GM06990 (cell line): ENCODE results near the gene DHDH.
"Not testable (repeated sequence)": the region's sequence is repeated elsewhere in the genome, so short reads cannot be mapped to it uniquely, and the experiment has no call there.

Experiments used
- DNase-seq: peaks from one replicate; pipeline ENCODE4 v3.0.0-alpha.2; 2011; ENCODE audit not compliant: insufficient read length; ENCODE audit errors: extremely low read depth
- H3K27me3 ChIP-seq: replicated peaks from 2 replicates; pipeline ENCODE4 v1.6.0; 2011; ENCODE audit warnings: low read length; ENCODE audit not compliant: control insufficient read depth, insufficient read depth
- H3K36me3 ChIP-seq: 2 replicates; pipeline ENCODE4 v1.5.1; 2011; ENCODE audit warnings: low read length; ENCODE audit not compliant: control insufficient read depth, insufficient read depth
- H3K4me3 ChIP-seq: replicated peaks from 2 replicates; pipeline ENCODE4 v1.5.1; 2011; ENCODE audit warnings: low read depth, mild to moderate bottlenecking, control low read depth, low read length
- CTCF ChIP-seq: IDR thresholded peaks from 2 replicates; pipeline ENCODE4 v1.5.1; 2011; ENCODE audit warnings: low read length, control low read depth, mild to moderate bottlenecking, inconsistent platforms; ENCODE audit not compliant: insufficient read depth, poor library complexity, severe bottlenecking

Gene DHDH

GRCh38 chr19:48914181-48914580, 19.3 kb upstream of the DHDH start:
- H3K36me3 ChIP-seq = peaks cover 32% of the 10 kb centered on the region
- TF ChIP-seq CTCF = no peak
- no peaks in the 10 kb centered on the region for H3K27me3 ChIP-seq
- no peak for DNase-seq
- no peak overlapping the region for H3K4me3 ChIP-seq

- peaks cover 33% of the 10 kb centered on the region for H3K36me3 ChIP-seq
- H3K4me3 ChIP-seq = no peak overlapping the region
- DNase-seq = no peak
- no peaks in the 10 kb centered on the region for H3K27me3 ChIP-seq
- no peak for TF ChIP-seq CTCF
Observed at GRCh38 chr19:48915757-48916156, 17.7 kb upstream of the DHDH start.

GRCh38 chr19:48918071-48918470, 15.4 kb upstream of the DHDH start:
- no peak for DNase-seq
- H3K36me3 ChIP-seq = peaks cover 42% of the 10 kb centered on the region
- TF ChIP-seq CTCF = no peak
- H3K4me3 ChIP-seq = no peak overlapping the region
- no peaks in the 10 kb centered on the region for H3K27me3 ChIP-seq

- no peak overlapping the region for H3K4me3 ChIP-seq
- TF ChIP-seq CTCF = no peak
- DNase-seq = no peak
- no peaks in the 10 kb centered on the region for H3K27me3 ChIP-seq
- peaks cover 36% of the 10 kb centered on the region for H3K36me3 ChIP-seq
Observed at GRCh38 chr19:48918801-48919247, 14.7 kb upstream of the DHDH start.

- H3K36me3 ChIP-seq = peaks cover 34% of the 10 kb centered on the region
- DNase-seq, H3K27me3 ChIP-seq, H3K4me3 ChIP-seq: not testable (repeated sequence)
Observed at GRCh38 chr19:48919271-48919670, 14.2 kb upstream of the DHDH start.

- no peak for DNase-seq
- no peak for TF ChIP-seq CTCF
- Histone ChIP-seq H3K36me3 (peaks cover 30% of the 10 kb centered on the region), H3K4me3 (no peak overlapping the region), H3K27me3 (no peaks in the 10 kb centered on the region)
Observed at GRCh38 chr19:48920949-48921348, 12.6 kb upstream of the DHDH start.
